Activated B cell treated with CpG ODN at 0.5 μM for 24 hours (primary cell): ENCODE results near the gene DDRGK1. TPM values are rescaled to one million over a fixed set of nuclear protein-coding genes. Genes with fewer than 3 reads are reported as not detected.
"Not testable (repeated sequence)": the region's sequence is repeated elsewhere in the genome, so short reads cannot be mapped to it uniquely, and the experiment has no call there.

Experiments used
- ATAC-seq: fragments of 200-7000 bp; cut with Tn5 transposase; one replicate; pipeline ENCODE4 v1.10.0; 2021; ENCODE audit warnings: low read depth, mild to moderate bottlenecking, moderate library complexity
- CTCF ChIA-PET: fragments of 350-600 bp; sonication (Branson Sonifier 250); formaldehyde crosslinking; loops from one replicate; lab custom pipeline; 2021; ENCODE audit warnings: antibody characterized with exemption; lab: Charles Lee
- POLR2A ChIA-PET: fragments of 350-600 bp; sonication (Branson Sonifier 250); formaldehyde crosslinking; loops from one replicate; lab custom pipeline; 2021; ENCODE audit warnings: antibody characterized with exemption; lab: Charles Lee
- DNase-seq: peaks from one replicate; pipeline ENCODE4 v3.0.0; 2022
- H3K27ac Mint-ChIP-seq: one replicate; pipeline ENCODE4 v1.8.0; 2020; ENCODE audit warnings: mixed read lengths
- H3K27me3 Mint-ChIP-seq: one replicate; pipeline ENCODE4 v1.8.0; 2021; ENCODE audit warnings: mixed read lengths
- H3K36me3 Mint-ChIP-seq: one replicate; pipeline ENCODE4 v1.8.0; 2021; ENCODE audit warnings: low read depth, mixed read lengths
- H3K4me1 Mint-ChIP-seq: one replicate; pipeline ENCODE4 v1.8.0; 2021; ENCODE audit warnings: mixed read lengths
- H3K4me3 Mint-ChIP-seq: one replicate; pipeline ENCODE4 v1.8.0; 2020; ENCODE audit warnings: mild to moderate bottlenecking, mixed read lengths
- H3K9me3 Mint-ChIP-seq: one replicate; pipeline ENCODE4 v1.8.0; 2020; ENCODE audit warnings: mixed read lengths
- intact Hi-C: fragments of 100-400 bp; cut with micrococcal nuclease; formaldehyde crosslinking; loops from one replicate; pipeline ENCODE4 v1.15.1; 2024
- total RNA-seq: library from RNA; stranded (reverse); gene quantifications from 2 replicates; pipeline ENCODE4 v1.2.3, GENCODE V29; 2022
- TF ChIP-seq, protein P1 (sequence below): fragments of 200-600 bp; IDR thresholded peaks from one replicate; pipeline ENCODE4 v1.8.0; 2022; ENCODE audit warnings: antibody characterized with exemption, mild to moderate bottlenecking

DDRGK1 gene
- total RNA-seq, 1 donor from 2014 or later = 46.1 TPM

DNA sequence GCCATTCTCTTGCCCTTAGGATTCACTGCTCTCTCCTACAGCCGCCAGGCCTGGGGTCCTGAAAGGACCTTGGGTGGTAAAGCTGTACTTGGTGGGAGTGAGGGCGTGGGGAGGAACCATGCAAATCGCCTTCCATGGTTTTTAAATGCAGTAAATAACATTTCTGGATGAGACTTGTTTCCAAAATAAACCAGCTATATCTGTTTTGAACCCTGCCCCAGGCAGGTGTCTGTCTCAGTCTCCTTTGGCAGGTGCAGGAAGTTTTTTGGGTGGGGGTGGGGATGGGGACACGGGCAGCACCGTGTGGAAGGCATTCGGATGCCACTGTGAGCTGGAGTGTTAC, 19.1 kb upstream of the DDRGK1 start:
- Mint-ChIP-seq H3K27ac (peak overlapping the region; percentile 56), H3K27me3 (no peaks in the 10 kb centered on the region), H3K9me3 (no peaks in the 10 kb centered on the region), H3K36me3 (peaks cover 34% of the 10 kb centered on the region), H3K4me1 (peaks cover 27% of the 10 kb centered on the region), H3K4me3 (no peak overlapping the region)
- intact Hi-C loops = no loop called here
- ChIA-PET CTCF (interaction anchor here (1.0 to 2.2 kb wide), 2 partner anchors 93 to 170 kb away, joined by 3 to 6 read pairs; no protein-coding TSS in a partner anchor), POLR2A (interaction anchor here (0.5 to 1.6 kb wide), 2 partner anchors 14 to 40 kb away, joined by 3 to 4 read pairs; partner anchors contain the start of gene ITPA)
- ATAC-seq (no peak), DNase-seq (no peak)
- TF ChIP-seq, protein P1, sequence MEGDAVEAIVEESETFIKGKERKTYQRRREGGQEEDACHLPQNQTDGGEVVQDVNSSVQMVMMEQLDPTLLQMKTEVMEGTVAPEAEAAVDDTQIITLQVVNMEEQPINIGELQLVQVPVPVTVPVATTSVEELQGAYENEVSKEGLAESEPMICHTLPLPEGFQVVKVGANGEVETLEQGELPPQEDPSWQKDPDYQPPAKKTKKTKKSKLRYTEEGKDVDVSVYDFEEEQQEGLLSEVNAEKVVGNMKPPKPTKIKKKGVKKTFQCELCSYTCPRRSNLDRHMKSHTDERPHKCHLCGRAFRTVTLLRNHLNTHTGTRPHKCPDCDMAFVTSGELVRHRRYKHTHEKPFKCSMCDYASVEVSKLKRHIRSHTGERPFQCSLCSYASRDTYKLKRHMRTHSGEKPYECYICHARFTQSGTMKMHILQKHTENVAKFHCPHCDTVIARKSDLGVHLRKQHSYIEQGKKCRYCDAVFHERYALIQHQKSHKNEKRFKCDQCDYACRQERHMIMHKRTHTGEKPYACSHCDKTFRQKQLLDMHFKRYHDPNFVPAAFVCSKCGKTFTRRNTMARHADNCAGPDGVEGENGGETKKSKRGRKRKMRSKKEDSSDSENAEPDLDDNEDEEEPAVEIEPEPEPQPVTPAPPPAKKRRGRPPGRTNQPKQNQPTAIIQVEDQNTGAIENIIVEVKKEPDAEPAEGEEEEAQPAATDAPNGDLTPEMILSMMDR = no peak

DNA sequence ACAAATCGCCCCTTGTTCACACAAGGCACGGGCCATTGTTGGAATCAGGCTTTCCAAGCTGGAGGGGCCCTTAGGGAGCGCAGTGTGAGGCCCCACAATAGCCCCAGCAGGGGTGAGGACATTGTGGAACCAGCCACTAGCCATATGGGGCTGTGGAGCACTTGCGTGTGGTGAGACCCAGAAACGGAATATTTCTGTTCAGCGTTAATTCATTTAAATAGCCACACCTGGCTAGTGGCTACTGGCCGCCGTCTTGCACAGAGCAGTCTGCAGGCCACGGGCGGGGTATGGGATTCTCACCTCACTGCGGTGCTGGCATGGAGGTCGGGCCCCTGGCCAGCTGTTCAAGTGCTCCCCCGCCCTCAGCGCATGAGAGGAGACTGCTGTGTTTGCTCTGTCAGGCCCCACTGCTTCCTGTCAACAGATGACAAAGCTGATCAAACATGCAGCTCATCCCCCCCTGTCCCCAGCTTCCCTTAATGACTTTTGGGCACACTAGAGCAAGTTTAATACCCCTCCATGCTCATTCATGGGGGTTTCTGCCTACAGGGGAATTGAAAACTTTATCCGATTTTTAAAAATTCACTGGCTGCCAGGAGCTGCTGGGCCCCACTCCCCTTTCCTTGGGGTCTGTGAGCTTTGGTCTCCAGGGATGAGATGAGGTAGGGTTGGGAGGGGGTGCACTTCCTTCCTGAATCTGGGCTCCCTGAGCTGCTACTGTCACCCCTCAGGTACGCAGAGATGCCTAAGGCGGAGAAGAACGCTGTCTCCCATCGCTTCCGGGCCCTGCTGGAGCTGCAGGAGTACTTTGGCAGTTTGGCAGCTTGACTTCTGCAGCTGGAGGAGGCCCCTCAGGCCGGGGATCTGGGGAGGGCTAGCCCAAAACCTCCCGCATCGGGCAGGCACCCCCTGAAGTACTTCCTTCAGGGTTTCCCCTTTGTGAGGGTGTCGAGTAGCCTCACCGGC, 18.4 kb upstream of the DDRGK1 start:
- DNase-seq = peak; percentile 29
- intact Hi-C loops = no loop called here
- TF ChIP-seq, protein P1 = no peak
- ChIA-PET POLR2A (interaction anchor here (0.5 to 1.6 kb wide), 3 partner anchors 10 to 39 kb away, joined by 3 to 4 read pairs (median 3); partner anchors contain the start of gene ITPA), CTCF (interaction anchor here (1.0 to 2.2 kb wide), 3 partner anchors 92 to 169 kb away, joined by 3 to 6 read pairs (median 4); no protein-coding TSS in a partner anchor)
- H3K27me3 Mint-ChIP-seq = no peaks in the 10 kb centered on the region
- no peaks in the 10 kb centered on the region for H3K9me3 Mint-ChIP-seq
- H3K4me3 Mint-ChIP-seq = peak overlapping the region; percentile 53
- peak; percentile 82 for ATAC-seq
- peaks cover 30% of the 10 kb centered on the region for H3K4me1 Mint-ChIP-seq
- peaks cover 34% of the 10 kb centered on the region for H3K36me3 Mint-ChIP-seq
- H3K27ac Mint-ChIP-seq = peak overlapping the region; percentile 56

DNA sequence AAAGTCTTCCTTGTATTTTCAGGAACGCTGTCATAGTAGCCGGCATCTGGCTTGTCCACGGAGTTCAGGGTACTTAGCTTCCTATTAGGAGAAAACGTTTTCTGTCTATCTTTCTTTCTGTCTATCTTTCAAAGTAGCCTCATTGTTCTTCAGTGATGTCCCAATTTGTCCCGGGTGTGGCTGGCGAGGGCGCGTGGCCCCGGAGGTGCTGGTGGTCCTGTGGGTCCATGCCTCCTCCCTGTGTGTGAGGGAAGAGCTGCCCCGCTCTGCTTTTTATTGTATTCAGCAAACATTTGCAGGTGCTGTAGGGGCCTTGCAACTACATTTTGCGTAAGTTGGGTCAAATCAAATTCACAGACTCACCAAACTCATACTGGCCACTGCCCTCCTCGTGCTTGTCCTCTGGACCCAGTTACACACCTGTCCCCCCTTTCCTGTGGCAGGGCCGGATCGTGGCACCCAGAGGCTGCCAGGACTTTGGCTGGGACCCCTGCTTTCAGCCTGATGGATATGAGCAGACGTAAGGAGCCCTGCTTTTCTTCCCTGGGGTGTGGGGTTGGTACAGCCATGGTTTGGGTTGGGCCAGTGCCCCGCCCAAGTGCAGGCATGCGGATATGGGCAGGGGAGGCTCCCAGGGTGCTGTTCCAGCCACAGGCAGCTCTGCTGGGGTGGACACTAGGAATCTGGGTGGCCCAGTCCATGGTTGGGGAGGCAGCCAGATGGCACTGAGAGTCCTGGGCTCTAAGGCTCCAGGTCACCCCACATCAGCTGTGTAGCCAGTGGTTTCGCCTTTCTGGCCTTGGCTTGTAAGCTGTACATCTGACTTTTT, 17.1 kb upstream of the DDRGK1 start:
- intact Hi-C loops = no loop called here
- TF ChIP-seq, protein P1 = no peak
- Mint-ChIP-seq H3K27ac (no peak overlapping the region), H3K27me3 (no peaks in the 10 kb centered on the region), H3K4me1 (peaks cover 30% of the 10 kb centered on the region), H3K4me3 (no peak overlapping the region), H3K36me3 (peaks cover 31% of the 10 kb centered on the region), H3K9me3 (no peaks in the 10 kb centered on the region)
- ChIA-PET CTCF (interaction anchor here (1.5 to 2.2 kb wide), 3 partner anchors 55 to 95 kb away, joined by 4 to 6 read pairs (median 4); no protein-coding TSS in a partner anchor), POLR2A (interaction anchor here (1.0 to 1.6 kb wide), 2 partner anchors 9 to 12 kb away, joined by 3 to 4 read pairs; partner anchors contain the start of gene ITPA)
- DNase-seq = no peak
- ATAC-seq = no peak

DNA sequence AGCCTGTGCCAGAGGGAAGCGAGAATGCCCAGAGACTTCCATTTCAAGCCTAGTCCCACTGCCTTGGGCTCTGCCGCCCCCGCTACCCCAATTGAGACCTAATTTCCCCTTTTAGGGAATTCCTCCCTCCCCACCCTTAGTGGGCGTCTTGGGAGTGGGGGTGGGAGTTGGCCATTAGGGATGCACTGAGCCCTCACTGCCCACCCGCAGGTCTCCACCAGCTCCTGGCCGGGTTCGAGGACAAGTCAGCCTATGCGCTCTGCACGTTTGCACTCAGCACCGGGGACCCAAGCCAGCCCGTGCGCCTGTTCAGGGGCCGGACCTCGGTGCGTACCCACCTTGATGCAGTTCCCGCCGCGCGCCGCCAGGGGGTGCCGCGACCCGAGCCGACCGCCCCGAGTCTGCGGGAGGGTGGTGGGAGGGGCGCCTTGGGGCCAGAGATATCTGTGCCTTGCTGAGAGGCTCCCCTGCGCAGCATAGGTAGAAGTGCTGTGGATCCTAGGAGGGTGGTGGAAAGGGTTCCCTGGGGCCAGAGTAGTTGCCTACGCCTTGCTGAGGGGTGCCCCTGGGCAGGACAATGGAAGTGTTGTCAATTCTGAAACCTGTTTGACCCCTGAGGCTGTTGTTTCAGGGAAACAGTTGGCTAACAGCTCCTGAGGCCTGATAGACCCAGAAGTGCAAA, 14.0 kb upstream of the DDRGK1 start:
- H3K4me1 Mint-ChIP-seq = peaks cover 22% of the 10 kb centered on the region
- ChIA-PET CTCF (interaction anchor here (0.9 to 2.4 kb wide), 8 partner anchors 9 to 165 kb away, joined by 3 to 8 read pairs (median 4); partner anchors contain the start of gene ITPA), POLR2A (no interaction called here)
- ATAC-seq = peak; percentile 86
- H3K36me3 Mint-ChIP-seq = peaks cover 42% of the 10 kb centered on the region
- H3K4me3 Mint-ChIP-seq = no peak overlapping the region
- DNase-seq = peak; percentile 69
- intact Hi-C loops = loop anchor here (1.0 to 5.0 kb wide), 4 partner anchors 9 to 189 kb away; partner anchors contain the start of genes DNAAF9, ITPA and SLC4A11
- H3K9me3 Mint-ChIP-seq = no peaks in the 10 kb centered on the region
- no peaks in the 10 kb centered on the region for H3K27me3 Mint-ChIP-seq
- H3K27ac Mint-ChIP-seq = no peak overlapping the region
- TF ChIP-seq, protein P1 = no peak

DNA sequence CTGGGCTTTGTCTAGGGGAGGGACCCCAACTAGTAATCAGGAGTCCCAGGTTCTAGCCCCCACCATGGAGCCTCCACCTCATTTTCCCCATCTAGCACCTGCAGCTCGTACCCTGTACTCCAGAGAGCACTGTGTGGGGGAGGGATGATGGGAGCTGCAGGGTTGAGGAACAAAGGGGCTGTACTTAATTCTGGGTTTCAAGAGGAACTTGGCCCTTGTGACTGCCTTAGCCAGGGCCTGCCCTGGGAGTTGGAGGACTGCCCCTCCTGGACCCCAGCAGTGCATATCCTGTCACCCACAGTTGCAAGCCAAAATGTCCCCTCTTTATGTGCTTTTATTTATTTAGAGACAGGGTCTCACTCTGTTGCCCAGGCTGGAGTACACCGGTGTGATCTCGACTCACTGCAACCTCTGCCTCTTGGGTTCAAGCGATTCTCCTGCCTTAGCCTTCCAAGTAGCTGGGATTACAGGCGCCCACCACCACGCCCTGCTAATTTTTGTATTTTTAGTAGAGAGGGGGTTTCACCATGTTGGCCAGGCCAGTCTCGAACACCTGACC, 11.0 kb upstream of the DDRGK1 start:
- H3K27me3 Mint-ChIP-seq, CTCF ChIA-PET, H3K4me3 Mint-ChIP-seq, H3K27ac Mint-ChIP-seq, ATAC-seq, DNase-seq, H3K9me3 Mint-ChIP-seq: not testable (repeated sequence)
- intact Hi-C loops = loop anchor here (5.0 kb wide), 1 partner anchor 192 kb away; the partner anchor contains the start of gene DNAAF9
- POLR2A ChIA-PET = interaction anchor here (0.6 to 0.7 kb wide), 4 partner anchors 27 to 67 kb away, joined by 3 to 6 read pairs (median 3); no protein-coding TSS in a partner anchor
- peaks cover 32% of the 10 kb centered on the region for H3K36me3 Mint-ChIP-seq
- H3K4me1 Mint-ChIP-seq = peaks cover 13% of the 10 kb centered on the region
